GM13976 (cell line): ENCODE data around the gene PARP9.
"Not testable (repeated sequence)": the region's sequence is repeated elsewhere in the genome, so short reads cannot be mapped to it uniquely, and the experiment has no call there.

Experiments
- DNase-seq: peaks from one replicate; pipeline ENCODE4 v3.0.0; 2012; ENCODE audit warnings: low spot score
- CTCF ChIP-seq: IDR thresholded peaks from 2 replicates; pipeline ENCODE4 v1.5.1; 2012; ENCODE audit warnings: borderline replicate concordance, mild to moderate bottlenecking; ENCODE audit not compliant: insufficient read depth; ENCODE audit errors: extremely low read depth, missing control alignments, control extremely low read depth
- in situ Hi-C: fragments of 300-500 bp; cut with MboI; formaldehyde crosslinking; loops from one replicate; pipeline ENCODE4 v1.12.0; 2022; ENCODE audit warnings: low sequenced_read_pairs, mixed read lengths, inconsistent platforms; ENCODE audit not compliant: unreplicated experiment

The PARP9 gene

GRCh38 chr3:122502139-122502538 is 62.0 kb downstream of the PARP9 start:
- DNase-seq = no peak
- TF ChIP-seq CTCF = no peak
- in situ Hi-C loops = no loop called here

- DNase-seq, in situ Hi-C loops: not testable (repeated sequence)
These were observed 63.1 kb downstream of the PARP9 start for GRCh38 chr3:122500964-122501363.

GRCh38 chr3:122498152-122498551 is 65.9 kb downstream of the PARP9 start:
- no peak for TF ChIP-seq CTCF
- DNase-seq = no peak
- in situ Hi-C loops = no loop called here

GRCh38 chr3:122497425-122497824 is 66.7 kb downstream of the PARP9 start:
- peak; percentile 30 for DNase-seq

GRCh38 chr3:122496508-122496907 is 67.6 kb downstream of the PARP9 start:
- DNase-seq = no peak
- in situ Hi-C loops = no loop called here
- TF ChIP-seq CTCF = no peak

More at GRCh38 chr3:122497425-122497824, 66.7 kb downstream of the PARP9 start:
- TF ChIP-seq CTCF = no peak
- in situ Hi-C loops = no loop called here

- in situ Hi-C loops = no loop called here
- DNase-seq = no peak
- no peak for TF ChIP-seq CTCF
These were observed 70.8 kb downstream of the PARP9 start for GRCh38 chr3:122493296-122493695.

- in situ Hi-C loops = no loop called here
- no peak for TF ChIP-seq CTCF
These were observed 75.7 kb downstream of the PARP9 start for GRCh38 chr3:122488262-122488973.

More at GRCh38 chr3:122488262-122488973, 75.7 kb downstream of the PARP9 start:
- no peak for DNase-seq
